Thyroid gland (tissue), 4 donors: ENCODE data around the gene APOL2. TPM values are rescaled to one million over a fixed set of nuclear protein-coding genes. Genes with fewer than 3 reads are reported as not detected.
"Not testable (repeated sequence)": the region's sequence is repeated elsewhere in the genome, so short reads cannot be mapped to it uniquely, and the experiment has no call there.

Source experiments
- DNase-seq, 2 donors: peaks; one replicate each; pipeline ENCODE4 v3.0.0-alpha.2; 2019
- H3K27ac ChIP-seq, 3 donors: fragments of 200-600 bp; sonication (generic); 1 replicate in 2 of 3; 2 replicates in 1 of 3; pipeline ENCODE4 v1.5.1; 2016 to 2019; ENCODE audit warnings: mild to moderate bottlenecking in 1 of 3, moderate library complexity in 1 of 3
- H3K27me3 ChIP-seq: fragments of 200-600 bp; sonication (generic); one replicate; pipeline ENCODE4 v1.5.1; 2019
- H3K36me3 ChIP-seq, 2 donors: fragments of 200-600 bp; sonication (generic); one replicate each; pipeline ENCODE4 v1.5.1; 2016 to 2019
- H3K4me1 ChIP-seq, 2 donors: fragments of 200-600 bp; sonication (generic); one replicate each; pipeline ENCODE4 v1.5.1; 2017 to 2019
- H3K4me3 ChIP-seq, 3 donors: fragments of 200-600 bp; sonication (generic); replicated peaks in 1 of 3; 1 replicate in 2 of 3; 2 replicates in 1 of 3; pipeline ENCODE4 v1.5.1; 2016; ENCODE audit warnings: mild to moderate bottlenecking in 1 of 3
- H3K9me3 ChIP-seq: fragments of 200-600 bp; sonication (generic); one replicate; pipeline ENCODE4 v1.5.1; 2017
- POLR2A ChIP-seq, 2 donors: fragments of 450-650 bp; IDR thresholded peaks; one replicate each; pipeline ENCODE4 v1.6.1; 2017; ENCODE audit warnings: antibody characterized with exemption in 2 of 2, mild to moderate bottlenecking in 2 of 2, moderate library complexity in 1 of 2
- WGBS, 2 donors: methylation state at CpG; one replicate each; pipeline ENCODE4 v1.1.5; 2017; 5-methylcytosine and 5-hydroxymethylcytosine counted together
- intact Hi-C: fragments of 100-400 bp; cut with DNase I; formaldehyde crosslinking; loops from one replicate; pipeline ENCODE4 v1.15.1; 2023
- total RNA-seq, 4 donors: library from RNA; depleted of rRNA; stranded (reverse); fragments of >200 nt; gene quantifications; one replicate each; pipeline ENCODE4 v1.2.3, GENCODE V29; 2016
- TF ChIP-seq, protein P1 (sequence below), 6 experiments: fragments of 200-600 bp in 3 of 6; fragments of 450-650 bp in 3 of 6; sonication (generic) in 3 of 6; IDR thresholded peaks; one replicate each; pipeline ENCODE4 v1.5.1; 2016 to 2019; ENCODE audit warnings: antibody characterized with exemption in 6 of 6, mild to moderate bottlenecking in 2 of 6, inconsistent platforms in 1 of 6, moderate library complexity in 1 of 6

Gene APOL2
- total RNA-seq, 4 donors from 2014 or later, result 31.1 to 45.6 (median 35.6) TPM

DNA sequence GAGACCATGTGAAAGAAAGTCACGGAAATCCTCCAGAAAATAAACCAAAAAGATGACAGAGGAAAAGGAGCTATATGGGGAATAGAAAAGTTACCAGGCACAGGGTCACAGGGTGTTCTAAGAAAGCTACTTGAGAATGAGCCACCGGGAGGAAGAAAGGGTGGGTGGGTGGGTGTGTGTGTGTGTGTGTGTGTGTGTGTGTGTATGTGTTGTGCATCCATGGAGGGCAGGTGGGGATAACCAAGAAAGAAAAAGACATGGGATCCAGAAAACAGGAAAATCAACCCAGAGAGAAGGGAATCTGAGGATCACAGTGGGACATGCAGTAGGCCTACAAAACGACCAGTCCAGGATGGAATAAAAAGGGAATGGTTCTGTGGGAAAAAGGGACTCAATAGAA, 3.7 kb downstream of the APOL2 start:
- H3K4me3 ChIP-seq, result no peak overlapping the region
- H3K36me3 ChIP-seq, result peaks cover 8 to 13% of the 10 kb centered on the region in 2 donors
- TF ChIP-seq, protein P1, sequence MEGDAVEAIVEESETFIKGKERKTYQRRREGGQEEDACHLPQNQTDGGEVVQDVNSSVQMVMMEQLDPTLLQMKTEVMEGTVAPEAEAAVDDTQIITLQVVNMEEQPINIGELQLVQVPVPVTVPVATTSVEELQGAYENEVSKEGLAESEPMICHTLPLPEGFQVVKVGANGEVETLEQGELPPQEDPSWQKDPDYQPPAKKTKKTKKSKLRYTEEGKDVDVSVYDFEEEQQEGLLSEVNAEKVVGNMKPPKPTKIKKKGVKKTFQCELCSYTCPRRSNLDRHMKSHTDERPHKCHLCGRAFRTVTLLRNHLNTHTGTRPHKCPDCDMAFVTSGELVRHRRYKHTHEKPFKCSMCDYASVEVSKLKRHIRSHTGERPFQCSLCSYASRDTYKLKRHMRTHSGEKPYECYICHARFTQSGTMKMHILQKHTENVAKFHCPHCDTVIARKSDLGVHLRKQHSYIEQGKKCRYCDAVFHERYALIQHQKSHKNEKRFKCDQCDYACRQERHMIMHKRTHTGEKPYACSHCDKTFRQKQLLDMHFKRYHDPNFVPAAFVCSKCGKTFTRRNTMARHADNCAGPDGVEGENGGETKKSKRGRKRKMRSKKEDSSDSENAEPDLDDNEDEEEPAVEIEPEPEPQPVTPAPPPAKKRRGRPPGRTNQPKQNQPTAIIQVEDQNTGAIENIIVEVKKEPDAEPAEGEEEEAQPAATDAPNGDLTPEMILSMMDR (IDR thresholded peaks at IDR 0.05), result no peak
- no peak for TF ChIP-seq POLR2A (IDR thresholded peaks at IDR 0.05)
- H3K4me1 ChIP-seq, result peaks cover 24 to 30% of the 10 kb centered on the region in 2 donors
- H3K27ac ChIP-seq, result no peak overlapping the region
- 66 to 73% methylated on average over 3 of the region's 3 CpGs for WGBS, 2 donors
- no peaks in the 10 kb centered on the region for H3K9me3 ChIP-seq
- intact Hi-C loops, result loop anchor here (5.0 kb wide), 1 partner anchor 52 kb away; no protein-coding TSS in a partner anchor
- DNase-seq, result no peak
- no peaks in the 10 kb centered on the region for H3K27me3 ChIP-seq

DNA sequence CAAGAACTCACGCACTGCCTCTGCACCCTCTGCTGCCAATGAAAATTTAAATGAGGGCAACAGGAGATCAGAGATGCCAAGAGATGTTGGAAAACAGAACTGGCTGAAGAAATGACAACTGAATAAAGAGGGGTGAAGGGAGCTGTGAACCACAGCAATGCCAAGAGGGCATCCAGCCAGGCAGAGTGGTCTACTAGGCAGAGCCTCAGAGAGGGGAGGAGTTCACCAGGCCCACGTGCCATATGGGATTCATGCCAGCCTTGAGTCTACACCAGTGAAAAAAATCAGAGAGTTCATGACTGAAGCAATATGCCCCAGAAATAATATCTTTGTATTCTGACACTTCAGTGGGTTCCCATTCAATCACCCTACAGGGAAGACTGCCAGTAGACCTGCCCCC, 4.4 kb downstream of the APOL2 start:
- H3K4me3 ChIP-seq, result no peak overlapping the region
- intact Hi-C loops, result loop anchor here (5.0 kb wide), 1 partner anchor 52 kb away; no protein-coding TSS in a partner anchor
- TF ChIP-seq, protein P1 (IDR thresholded peaks at IDR 0.05), result no peak
- no peak for TF ChIP-seq POLR2A (IDR thresholded peaks at IDR 0.05)
- H3K36me3 ChIP-seq, result peaks cover 8 to 13% of the 10 kb centered on the region in 2 donors
- H3K9me3 ChIP-seq, result no peaks in the 10 kb centered on the region
- 65 to 68% methylated on average over 2 of the region's 2 CpGs for WGBS, 2 donors
- no peaks in the 10 kb centered on the region for H3K27me3 ChIP-seq
- DNase-seq, result peak in 1 of 2 donors; percentile 17
- peaks cover 24 to 30% of the 10 kb centered on the region in 2 donors for H3K4me1 ChIP-seq
- H3K27ac ChIP-seq, result no peak overlapping the region

DNA sequence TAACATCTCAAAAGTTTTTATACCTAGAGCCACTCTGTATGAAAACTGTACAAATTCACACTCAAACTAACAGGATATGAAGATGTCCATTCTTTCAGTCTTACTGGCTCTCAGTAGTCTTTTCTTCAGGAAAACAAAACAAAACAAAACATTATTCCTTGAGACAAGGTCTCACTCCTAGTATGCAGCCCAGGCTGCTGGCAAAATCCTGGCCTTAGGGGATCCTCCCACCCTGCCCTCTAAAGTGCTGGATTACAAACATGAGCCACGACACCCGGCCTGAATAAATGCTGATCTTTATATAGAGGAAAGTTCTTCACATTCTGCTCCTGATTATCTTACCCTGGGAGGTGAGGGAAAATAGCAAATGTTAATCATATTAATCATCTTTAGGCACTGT, 5.1 kb downstream of the APOL2 start:
- Histone ChIP-seq H3K36me3 (peaks cover 8 to 13% of the 10 kb centered on the region in 2 donors), H3K9me3 (no peaks in the 10 kb centered on the region), H3K27me3 (no peaks in the 10 kb centered on the region), H3K4me3 (no peak overlapping the region), H3K4me1 (peaks cover 20 to 25% of the 10 kb centered on the region in 2 donors), H3K27ac (no peak overlapping the region)
- TF ChIP-seq, protein P1 (IDR thresholded peaks at IDR 0.05), result no peak
- no peak for TF ChIP-seq POLR2A (IDR thresholded peaks at IDR 0.05)
- DNase-seq, result no peak
- WGBS, 2 donors, result 77 to 86% methylated on average over 2 of the region's 2 CpGs
- intact Hi-C loops, result no loop called here

DNA sequence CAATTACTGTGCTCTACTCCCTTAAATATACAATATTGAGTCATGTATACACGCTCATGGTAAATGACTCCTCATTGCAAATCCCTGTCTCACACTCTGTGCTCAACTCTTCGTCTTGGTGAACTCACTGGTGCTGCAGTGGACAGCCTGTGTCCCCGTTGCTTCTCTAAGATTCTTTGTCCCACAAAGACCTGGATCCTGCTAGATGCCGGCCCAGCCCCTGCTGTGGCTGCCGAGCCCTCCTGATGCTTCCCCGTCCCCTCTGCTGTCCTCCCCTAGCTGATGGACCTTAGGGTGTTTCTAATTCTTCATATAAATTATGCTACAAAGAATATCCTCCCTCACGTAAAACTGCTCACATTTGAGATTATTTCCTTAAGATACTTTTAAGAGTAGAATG, 5.5 kb downstream of the APOL2 start:
- no peak overlapping the region for H3K4me3 ChIP-seq
- WGBS, 2 donors, result 93 to 94% methylated on average over 7 of the region's 7 CpGs
- no peaks in the 10 kb centered on the region for H3K27me3 ChIP-seq
- no peak for DNase-seq
- no peaks in the 10 kb centered on the region for H3K9me3 ChIP-seq
- intact Hi-C loops, result no loop called here
- H3K36me3 ChIP-seq, result peaks cover 8 to 13% of the 10 kb centered on the region in 2 donors
- TF ChIP-seq POLR2A (IDR thresholded peaks at IDR 0.05), result no peak
- TF ChIP-seq, protein P1 (IDR thresholded peaks at IDR 0.05), result no peak
- H3K27ac ChIP-seq, result no peak overlapping the region
- H3K4me1 ChIP-seq, result peaks cover 19 to 25% of the 10 kb centered on the region in 2 donors

DNA sequence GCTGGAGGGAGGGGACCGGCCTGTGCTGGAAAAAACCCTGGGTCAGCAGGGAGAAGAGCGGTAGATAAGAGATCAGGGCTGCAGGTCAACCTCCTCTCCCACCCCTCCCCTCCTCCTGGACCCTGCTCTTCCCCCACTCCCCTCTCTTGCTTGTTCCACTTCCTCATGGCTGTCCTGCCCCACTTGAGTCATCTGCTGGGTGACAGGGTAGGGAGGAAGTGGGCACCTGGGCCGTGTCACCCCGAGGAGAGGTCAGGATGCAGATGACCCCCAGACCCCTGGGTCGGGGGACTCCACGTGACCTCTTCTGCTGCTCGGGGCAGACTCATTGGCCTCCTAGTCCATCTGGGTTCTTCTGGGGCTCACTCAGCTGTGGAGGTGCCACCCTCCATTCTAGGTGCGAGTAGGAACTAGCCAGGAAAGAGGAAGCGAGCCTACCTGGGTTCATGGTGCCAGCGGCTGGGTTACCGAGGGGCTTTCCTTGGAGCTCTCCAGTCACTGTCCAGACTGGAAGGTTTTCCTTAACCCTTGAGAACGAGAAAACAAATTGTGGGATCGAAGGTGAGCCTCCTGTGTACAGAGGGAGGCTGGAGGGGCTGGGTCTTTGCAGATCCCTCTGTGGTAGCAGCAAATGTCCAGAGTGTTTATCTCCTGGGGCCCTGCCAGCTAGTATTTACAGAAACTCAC, 6.5 kb downstream of the APOL2 start:
- H3K27ac ChIP-seq, result no peak overlapping the region
- no peak for DNase-seq
- peaks cover 10 to 14% of the 10 kb centered on the region in 2 donors for H3K36me3 ChIP-seq
- H3K4me1 ChIP-seq, result peaks cover 10 to 18% of the 10 kb centered on the region in 2 donors
- no peaks in the 10 kb centered on the region for H3K27me3 ChIP-seq
- WGBS, 2 donors, result 81 to 85% methylated on average over 13 of the region's 13 CpGs
- no peak overlapping the region for H3K4me3 ChIP-seq
- no peaks in the 10 kb centered on the region for H3K9me3 ChIP-seq
- intact Hi-C loops, result no loop called here
- TF ChIP-seq POLR2A (IDR thresholded peaks at IDR 0.05), result no peak
- TF ChIP-seq, protein P1 (IDR thresholded peaks at IDR 0.05), result no peak

DNA sequence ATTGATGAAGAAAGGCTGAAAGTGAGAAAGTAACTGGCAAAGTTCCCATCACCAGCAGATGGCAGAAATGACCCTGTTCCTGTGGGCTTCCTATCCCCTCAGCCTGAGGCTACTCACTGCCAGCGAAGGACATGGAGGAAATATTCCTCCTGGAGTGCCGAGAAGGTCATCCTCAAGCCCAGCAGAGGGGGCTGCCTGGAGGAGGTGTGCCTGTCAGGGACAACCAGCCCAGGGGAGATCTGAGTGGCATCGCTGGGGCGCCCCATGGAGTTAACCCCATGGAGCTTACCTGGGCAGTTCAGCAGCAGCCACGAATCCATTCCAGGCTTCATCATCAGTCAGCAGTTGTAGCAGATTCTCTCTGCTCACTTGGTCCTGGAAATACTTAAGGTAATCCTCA, 8.3 kb downstream of the APOL2 start:
- DNase-seq, H3K4me1 ChIP-seq, H3K27ac ChIP-seq, H3K27me3 ChIP-seq, H3K9me3 ChIP-seq, intact Hi-C loops, H3K4me3 ChIP-seq: not testable (repeated sequence)
- 74 to 79% methylated on average over 4 to 5 of the region's 5 CpGs for whole genome bisulfite sequencing, 2 donors
- peaks cover 16 to 19% of the 10 kb centered on the region in 2 donors for H3K36me3 ChIP-seq

DNA sequence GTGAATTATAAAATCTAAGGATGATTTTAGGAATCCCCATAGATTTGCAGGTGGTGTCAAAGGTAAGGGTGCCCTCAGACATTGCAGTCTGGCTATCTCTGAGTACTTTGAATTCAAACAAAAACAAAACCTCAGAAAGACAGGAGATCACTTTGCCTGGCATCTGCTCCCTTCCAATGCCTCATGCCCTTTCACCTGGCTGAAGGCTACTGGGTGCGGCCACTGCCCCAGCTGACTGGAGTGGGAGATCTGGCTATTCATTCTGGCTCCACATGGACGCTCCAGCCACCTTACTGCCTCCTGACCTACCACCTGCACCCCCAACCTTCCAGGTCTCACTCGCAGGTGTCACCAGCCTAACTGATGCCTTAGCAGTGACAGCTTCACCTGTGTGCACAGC, 9.7 kb downstream of the APOL2 start:
- not testable (repeated sequence) for H3K9me3 ChIP-seq, H3K4me1 ChIP-seq, H3K27ac ChIP-seq, H3K27me3 ChIP-seq, DNase-seq, H3K4me3 ChIP-seq
- H3K36me3 ChIP-seq, result peaks cover 16 to 19% of the 10 kb centered on the region in 2 donors
- intact Hi-C loops, result loop anchor here (5.0 kb wide), 1 partner anchor 37 kb away; no protein-coding TSS in a partner anchor
- WGBS, 2 donors, result 96 to 97% methylated on average over 3 of the region's 3 CpGs
